Endothelial cell of umbilical vein (primary cell): ENCODE measurements around the gene DNAAF3. TPM values are rescaled to one million over a fixed set of nuclear protein-coding genes. Genes with fewer than 3 reads are reported as not detected.

ENCODE experiments used
- BruUV-seq: library from RNA; stranded (reverse); fragments of 400-500 nt; replicated peaks from 2 replicates; lab custom pipeline; 2021; lab: Mats Ljungman, UMichigan
- CTCF ChIA-PET: fragments of 300-600, 350-600 bp; sonication (Branson Sonifier 250); formaldehyde crosslinking; loops from one replicate; lab custom pipeline; 2021; ENCODE audit warnings: antibody characterized with exemption, inconsistent platforms; lab: Charles Lee
- POLR2A ChIA-PET: fragments of 300-600, 350-600 bp; sonication (Branson Sonifier 250); formaldehyde crosslinking; loops from one replicate; lab custom pipeline; 2021; ENCODE audit warnings: antibody characterized with exemption, inconsistent platforms; lab: Charles Lee
- DNase-seq: peaks from one replicate; pipeline ENCODE4 v3.0.0-alpha.2; 2011; ENCODE audit warnings: low read depth, low spot score
- FAIRE-seq: peaks from 2 replicates; lab custom pipeline; 2011; peaks lifted over from hg19 to GRCh38; lab: Jason Lieb, UNC
- H2AFZ ChIP-seq: 2 replicates; pipeline ENCODE4 v1.6.0; 2012; ENCODE audit warnings: low read depth, low read length, control low read depth, inconsistent platforms
- H3K27ac ChIP-seq: 2 replicates; pipeline ENCODE4 v1.5.1; 2011; ENCODE audit warnings: low read depth, mild to moderate bottlenecking, control low read depth, low read length, moderate library complexity; ENCODE audit not compliant: insufficient read depth
- H3K27me3 ChIP-seq, 2 experiments: 2 replicates each; pipeline versions ENCODE4 v1.6.0 to v1.6.1; 2011; ENCODE audit warnings: low read length in 2 of 2, mixed read lengths in 1 of 2; ENCODE audit not compliant: control insufficient read depth in 2 of 2, insufficient read depth in 2 of 2
- H3K36me3 ChIP-seq, 2 experiments: 2 replicates in 1 of 2; 3 replicates in 1 of 2; pipeline ENCODE4 v1.5.1; 2011; ENCODE audit warnings: low read length in 2 of 2, mild to moderate bottlenecking in 1 of 2, moderate library complexity in 1 of 2; ENCODE audit not compliant: control insufficient read depth in 2 of 2, insufficient read depth in 2 of 2; ENCODE audit errors: extremely low read depth in 1 of 2
- H3K4me1 ChIP-seq: 3 replicates; pipeline ENCODE4 v1.5.1; 2011; ENCODE audit warnings: mild to moderate bottlenecking, low read length; ENCODE audit not compliant: control insufficient read depth, insufficient read depth; ENCODE audit errors: extremely low read depth
- H3K4me2 ChIP-seq: 2 replicates; pipeline ENCODE4 v1.6.1; 2011; ENCODE audit warnings: low read length, control low read depth, mixed read lengths; ENCODE audit not compliant: insufficient read depth
- H3K4me3 ChIP-seq, 3 experiments: fragments of 200-600 bp in 1 of 3; sonication (generic), shearing (Covaris generic) in 1 of 3; replicated peaks in 1 of 3; 2 replicates each; pipeline ENCODE4 v1.5.1; 2011 to 2016; ENCODE audit warnings: control low read depth in 3 of 3, low read length in 3 of 3, mild to moderate bottlenecking in 2 of 3, inconsistent platforms in 1 of 3, low read depth in 1 of 3, moderate library complexity in 1 of 3; ENCODE audit not compliant: insufficient read depth in 1 of 3
- H3K79me2 ChIP-seq: 2 replicates; pipeline ENCODE4 v1.6.0; 2012; ENCODE audit warnings: low read length, inconsistent platforms; ENCODE audit not compliant: control insufficient read depth, insufficient read depth
- H3K9ac ChIP-seq: replicated peaks from 2 replicates; pipeline ENCODE3; 2011; ENCODE audit warnings: low read length, control low read depth; ENCODE audit not compliant: insufficient read depth; ENCODE audit errors: extremely low read depth
- H3K9me1 ChIP-seq: replicated peaks from 3 replicates; pipeline ENCODE4 v1.6.0; 2011; ENCODE audit warnings: mild to moderate bottlenecking, low read length; ENCODE audit not compliant: control insufficient read depth, insufficient read depth; ENCODE audit errors: extremely low read depth
- H3K9me3 ChIP-seq: replicated peaks from 2 replicates; pipeline ENCODE4 v1.5.1; 2012; ENCODE audit warnings: low read length, inconsistent platforms; ENCODE audit not compliant: control insufficient read depth, insufficient read depth
- H4K20me1 ChIP-seq: replicated peaks from 2 replicates; pipeline ENCODE3; 2011; ENCODE audit warnings: mild to moderate bottlenecking, low read length; ENCODE audit not compliant: control insufficient read depth, insufficient read depth; ENCODE audit errors: extremely low read depth
- CTCF ChIP-seq, 2 donors: IDR thresholded peaks; 1 replicate in 1 of 2; 2 replicates in 1 of 2; pipeline ENCODE4 v1.5.1; 2011; ENCODE audit warnings: low read length in 2 of 2, mild to moderate bottlenecking in 2 of 2, moderate library complexity in 2 of 2, control low read depth in 1 of 2, inconsistent platforms in 1 of 2, low read depth in 1 of 2; ENCODE audit not compliant: insufficient read depth in 1 of 2; ENCODE audit errors: extremely low read depth in 1 of 2
- FOS ChIP-seq: IDR thresholded peaks from 2 replicates; pipeline ENCODE4 v1.6.1; 2011; ENCODE audit warnings: mild to moderate bottlenecking, low read length, moderate library complexity, borderline replicate concordance; ENCODE audit not compliant: insufficient read depth
- GATA2 ChIP-seq: IDR thresholded peaks from 2 replicates; pipeline ENCODE4 v1.7.0; 2011; ENCODE audit warnings: low read depth, mild to moderate bottlenecking, moderate library complexity, mixed read lengths, low read length; ENCODE audit not compliant: insufficient read length, insufficient read depth
- MAX ChIP-seq: IDR thresholded peaks from 2 replicates; pipeline ENCODE4 v1.6.1; 2011; ENCODE audit not compliant: insufficient read depth, insufficient read length
- MYC ChIP-seq: IDR thresholded peaks from one replicate; pipeline ENCODE4 v1.6.1; 2011; ENCODE audit warnings: mild to moderate bottlenecking, low read depth, low read length
- POLR2AphosphoS5 ChIP-seq: IDR thresholded peaks from 2 replicates; pipeline ENCODE4 v1.6.1; 2012; ENCODE audit warnings: low read depth, mild to moderate bottlenecking, control low read depth, low read length, moderate library complexity; ENCODE audit not compliant: insufficient read depth
- dilution Hi-C: fragments of 300-500 bp; cut with MboI; formaldehyde crosslinking; loops from one replicate; pipeline ENCODE4 v1.15.0; 2019; ENCODE audit warnings: low sequenced_read_pairs; ENCODE audit not compliant: extremely low pct_ligation_motif_present
- intact Hi-C: fragments of 100-400 bp; cut with micrococcal nuclease; formaldehyde crosslinking; loops from one replicate; pipeline ENCODE4 v1.10.0; 2022
- polyA plus RNA-seq, 4 experiments: library from polyadenylated mRNA; depleted of rRNA in 3 of 4; stranded (reverse) in 3 of 4; unstranded in 1 of 4; fragments of >200 nt; gene quantifications; 2 replicates each; pipeline versions ENCODE4 v1.2.1 to v1.2.3, GENCODE V29; 2011 to 2012; ENCODE audit warnings: missing spikeins in 1 of 4
- total RNA-seq: library from RNA; stranded (reverse); gene quantifications from 2 replicates; pipeline ENCODE4 v1.2.3, GENCODE V29; 2021

DNAAF3 gene
- total and polyA plus RNA-seq, 2 donors (not counting 3 experiments of a cell fraction or from before 2014, with no cell fraction given), result 0.62 to 0.75 TPM

GRCh38 chr19:55137915-55138314 lies 28.5 kb downstream of the DNAAF3 start:
- H3K27me3 ChIP-seq, result no peaks in the 10 kb centered on the region
- DNase-seq, result no peak
- BruUV-seq, result no TSS peak
- H3K79me2 ChIP-seq, result no peaks in the 10 kb centered on the region
- CTCF ChIA-PET, result no interaction called here
- no peaks in the 10 kb centered on the region for H3K36me3 ChIP-seq
- intact Hi-C loops (loop anchor here (10.0 kb wide), 1 partner anchor 463 kb away; no protein-coding TSS in a partner anchor), dilution Hi-C loops (no loop called here)
- no peak for TF ChIP-seq FOS
- TF ChIP-seq MAX, result no peak
- TF ChIP-seq POLR2AphosphoS5, result no peak
- TF ChIP-seq CTCF (IDR thresholded peaks at IDR 0.05; ENCODE audit: extremely low read depth in 1 of 2, insufficient read depth in 1 of 2, low read depth in 1 of 2, low read length in 2 of 2), result no peak
- no peak for TF ChIP-seq MYC
- no peak for TF ChIP-seq GATA2
- no peaks in the 10 kb centered on the region for H3K9me1 ChIP-seq
- no peaks in the 10 kb centered on the region for H4K20me1 ChIP-seq
- H3K27ac ChIP-seq, result no peak overlapping the region
- no peaks in the 10 kb centered on the region for H3K4me1 ChIP-seq
- POLR2A ChIA-PET, result no interaction called here
- no peak for FAIRE-seq
- no peak overlapping the region for H3K4me3 ChIP-seq
- H3K9ac ChIP-seq, result no peak overlapping the region
- no peaks in the 10 kb centered on the region for H3K9me3 ChIP-seq
- H3K4me2 ChIP-seq, result no peak overlapping the region
- no peak overlapping the region for H2AFZ ChIP-seq
